Peyer's patch (tissue), 4 donors: ENCODE results near the gene HSPB7.

Experiments
- POLR2A ChIP-seq, 2 donors: fragments of 450-650 bp; IDR thresholded peaks; one replicate each; pipeline ENCODE4 v1.5.1; 2017; ENCODE audit warnings: antibody characterized with exemption in 2 of 2, mild to moderate bottlenecking in 2 of 2, moderate library complexity in 2 of 2
- TF ChIP-seq, protein P1 (sequence below), 6 experiments: fragments of 450-650 bp in 4 of 6; fragments of 200-600 bp in 2 of 6; sonication (generic) in 1 of 6; IDR thresholded peaks; one replicate each; pipeline ENCODE4 v1.5.1; 2017 to 2019; ENCODE audit warnings: antibody characterized with exemption in 6 of 6, mild to moderate bottlenecking in 3 of 6, moderate library complexity in 1 of 6

DNA sequence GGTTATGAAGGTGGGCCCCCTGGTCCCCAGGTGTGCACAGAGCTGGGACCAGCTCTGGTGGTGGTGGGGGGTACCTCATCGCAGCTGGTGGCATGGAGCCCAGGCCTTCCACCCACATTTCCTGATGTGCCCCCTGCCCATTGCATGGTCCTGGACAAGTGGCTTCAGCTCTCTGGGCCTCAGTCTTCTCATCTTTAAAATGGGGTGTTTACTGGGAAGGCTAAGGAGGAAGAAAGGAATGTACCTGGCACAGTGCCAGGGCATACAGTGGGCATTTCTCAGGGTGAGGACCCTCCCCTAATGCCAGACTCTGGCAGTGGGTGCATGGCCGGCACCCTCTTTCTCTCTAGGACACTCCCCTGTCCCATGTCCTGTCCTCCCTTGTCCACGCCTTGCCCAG, 33.2 kb upstream of the HSPB7 start:
- TF ChIP-seq, protein P1, sequence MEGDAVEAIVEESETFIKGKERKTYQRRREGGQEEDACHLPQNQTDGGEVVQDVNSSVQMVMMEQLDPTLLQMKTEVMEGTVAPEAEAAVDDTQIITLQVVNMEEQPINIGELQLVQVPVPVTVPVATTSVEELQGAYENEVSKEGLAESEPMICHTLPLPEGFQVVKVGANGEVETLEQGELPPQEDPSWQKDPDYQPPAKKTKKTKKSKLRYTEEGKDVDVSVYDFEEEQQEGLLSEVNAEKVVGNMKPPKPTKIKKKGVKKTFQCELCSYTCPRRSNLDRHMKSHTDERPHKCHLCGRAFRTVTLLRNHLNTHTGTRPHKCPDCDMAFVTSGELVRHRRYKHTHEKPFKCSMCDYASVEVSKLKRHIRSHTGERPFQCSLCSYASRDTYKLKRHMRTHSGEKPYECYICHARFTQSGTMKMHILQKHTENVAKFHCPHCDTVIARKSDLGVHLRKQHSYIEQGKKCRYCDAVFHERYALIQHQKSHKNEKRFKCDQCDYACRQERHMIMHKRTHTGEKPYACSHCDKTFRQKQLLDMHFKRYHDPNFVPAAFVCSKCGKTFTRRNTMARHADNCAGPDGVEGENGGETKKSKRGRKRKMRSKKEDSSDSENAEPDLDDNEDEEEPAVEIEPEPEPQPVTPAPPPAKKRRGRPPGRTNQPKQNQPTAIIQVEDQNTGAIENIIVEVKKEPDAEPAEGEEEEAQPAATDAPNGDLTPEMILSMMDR (IDR thresholded peaks at IDR 0.05): no peak
- no peak for TF ChIP-seq POLR2A (IDR thresholded peaks at IDR 0.05)
